Liver (tissue), 3 donors: Measurements from ENCODE around the gene NIPBL.

ENCODE experiments used
- FOXA2 ChIP-seq: IDR thresholded peaks from 2 replicates; pipeline ENCODE4 v1.6.1; 2016; ENCODE audit warnings: antibody characterized with exemption
- HNF4A ChIP-seq, 2 donors: conservative IDR thresholded peaks; 2 replicates each; pipeline ENCODE4 v1.6.1; 2016; ENCODE audit warnings: antibody characterized with exemption in 2 of 2, mild to moderate bottlenecking in 2 of 2
- RAD21 ChIP-seq, 2 donors: IDR thresholded peaks; 2 replicates each; pipeline ENCODE4 v1.6.1; 2016; ENCODE audit warnings: antibody characterized with exemption in 2 of 2, mild to moderate bottlenecking in 2 of 2
- RXRA ChIP-seq, 2 donors: IDR thresholded peaks; 2 replicates each; pipeline ENCODE4 v1.6.1; 2017 to 2018; ENCODE audit warnings: antibody characterized with exemption in 2 of 2, mild to moderate bottlenecking in 1 of 2
- TAF1 ChIP-seq: conservative IDR thresholded peaks from 2 replicates; pipeline ENCODE4 v1.6.1; 2016; ENCODE audit warnings: antibody characterized with exemption, mild to moderate bottlenecking
- YY1 ChIP-seq: IDR thresholded peaks from 2 replicates; pipeline ENCODE4 v1.6.1; 2016; ENCODE audit warnings: antibody characterized with exemption, mild to moderate bottlenecking
- TF ChIP-seq, protein P1 (sequence below): IDR thresholded peaks from 2 replicates; pipeline ENCODE4 v1.6.1; 2016; ENCODE audit warnings: antibody characterized with exemption, mild to moderate bottlenecking
- TF ChIP-seq, protein P2 (sequence below): IDR thresholded peaks from 2 replicates; pipeline ENCODE4 v1.6.1; 2016; ENCODE audit warnings: antibody characterized with exemption
- TF ChIP-seq, protein P3 (sequence below): fragments of 150-350 bp; IDR thresholded peaks from 2 replicates; pipeline ENCODE4 v1.5.1; 2017; ENCODE audit warnings: improper control_type of control experiment, low read depth, low read length; ENCODE audit not compliant: missing input control
- TF ChIP-seq, protein P4 (sequence below): IDR thresholded peaks from 2 replicates; pipeline ENCODE4 v1.6.1; 2016; ENCODE audit warnings: antibody characterized with exemption
- donor health status: healthy.
- donor health status: healthy.

DNA sequence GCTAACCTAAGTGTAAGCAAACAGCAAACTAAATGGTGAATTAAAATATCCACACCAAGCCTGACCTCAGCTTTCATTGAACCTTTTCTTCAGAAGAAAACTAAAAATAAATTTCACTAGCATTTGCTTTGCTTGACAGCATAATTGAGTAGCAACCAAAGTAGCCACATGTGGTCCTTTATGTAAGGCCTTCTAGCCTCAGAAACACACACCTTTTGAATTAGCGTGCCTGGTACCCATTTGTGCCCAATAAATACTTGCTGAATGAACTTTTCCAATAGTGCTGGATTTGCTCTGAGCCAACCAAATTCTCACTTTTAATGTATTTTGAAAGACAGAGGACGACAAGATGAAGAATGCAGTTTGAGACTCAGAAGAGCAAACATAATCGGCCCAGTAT, 2.1 kb upstream of the NIPBL start:
- TF ChIP-seq RAD21 (IDR thresholded peaks at IDR 0.05) = no peak
- no peak for TF ChIP-seq FOXA2
- TF ChIP-seq, protein P1, sequence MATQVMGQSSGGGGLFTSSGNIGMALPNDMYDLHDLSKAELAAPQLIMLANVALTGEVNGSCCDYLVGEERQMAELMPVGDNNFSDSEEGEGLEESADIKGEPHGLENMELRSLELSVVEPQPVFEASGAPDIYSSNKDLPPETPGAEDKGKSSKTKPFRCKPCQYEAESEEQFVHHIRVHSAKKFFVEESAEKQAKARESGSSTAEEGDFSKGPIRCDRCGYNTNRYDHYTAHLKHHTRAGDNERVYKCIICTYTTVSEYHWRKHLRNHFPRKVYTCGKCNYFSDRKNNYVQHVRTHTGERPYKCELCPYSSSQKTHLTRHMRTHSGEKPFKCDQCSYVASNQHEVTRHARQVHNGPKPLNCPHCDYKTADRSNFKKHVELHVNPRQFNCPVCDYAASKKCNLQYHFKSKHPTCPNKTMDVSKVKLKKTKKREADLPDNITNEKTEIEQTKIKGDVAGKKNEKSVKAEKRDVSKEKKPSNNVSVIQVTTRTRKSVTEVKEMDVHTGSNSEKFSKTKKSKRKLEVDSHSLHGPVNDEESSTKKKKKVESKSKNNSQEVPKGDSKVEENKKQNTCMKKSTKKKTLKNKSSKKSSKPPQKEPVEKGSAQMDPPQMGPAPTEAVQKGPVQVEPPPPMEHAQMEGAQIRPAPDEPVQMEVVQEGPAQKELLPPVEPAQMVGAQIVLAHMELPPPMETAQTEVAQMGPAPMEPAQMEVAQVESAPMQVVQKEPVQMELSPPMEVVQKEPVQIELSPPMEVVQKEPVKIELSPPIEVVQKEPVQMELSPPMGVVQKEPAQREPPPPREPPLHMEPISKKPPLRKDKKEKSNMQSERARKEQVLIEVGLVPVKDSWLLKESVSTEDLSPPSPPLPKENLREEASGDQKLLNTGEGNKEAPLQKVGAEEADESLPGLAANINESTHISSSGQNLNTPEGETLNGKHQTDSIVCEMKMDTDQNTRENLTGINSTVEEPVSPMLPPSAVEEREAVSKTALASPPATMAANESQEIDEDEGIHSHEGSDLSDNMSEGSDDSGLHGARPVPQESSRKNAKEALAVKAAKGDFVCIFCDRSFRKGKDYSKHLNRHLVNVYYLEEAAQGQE = no peak
- TF ChIP-seq, protein P2, sequence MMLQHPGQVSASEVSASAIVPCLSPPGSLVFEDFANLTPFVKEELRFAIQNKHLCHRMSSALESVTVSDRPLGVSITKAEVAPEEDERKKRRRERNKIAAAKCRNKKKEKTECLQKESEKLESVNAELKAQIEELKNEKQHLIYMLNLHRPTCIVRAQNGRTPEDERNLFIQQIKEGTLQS = no peak
- TF ChIP-seq, protein P3, sequence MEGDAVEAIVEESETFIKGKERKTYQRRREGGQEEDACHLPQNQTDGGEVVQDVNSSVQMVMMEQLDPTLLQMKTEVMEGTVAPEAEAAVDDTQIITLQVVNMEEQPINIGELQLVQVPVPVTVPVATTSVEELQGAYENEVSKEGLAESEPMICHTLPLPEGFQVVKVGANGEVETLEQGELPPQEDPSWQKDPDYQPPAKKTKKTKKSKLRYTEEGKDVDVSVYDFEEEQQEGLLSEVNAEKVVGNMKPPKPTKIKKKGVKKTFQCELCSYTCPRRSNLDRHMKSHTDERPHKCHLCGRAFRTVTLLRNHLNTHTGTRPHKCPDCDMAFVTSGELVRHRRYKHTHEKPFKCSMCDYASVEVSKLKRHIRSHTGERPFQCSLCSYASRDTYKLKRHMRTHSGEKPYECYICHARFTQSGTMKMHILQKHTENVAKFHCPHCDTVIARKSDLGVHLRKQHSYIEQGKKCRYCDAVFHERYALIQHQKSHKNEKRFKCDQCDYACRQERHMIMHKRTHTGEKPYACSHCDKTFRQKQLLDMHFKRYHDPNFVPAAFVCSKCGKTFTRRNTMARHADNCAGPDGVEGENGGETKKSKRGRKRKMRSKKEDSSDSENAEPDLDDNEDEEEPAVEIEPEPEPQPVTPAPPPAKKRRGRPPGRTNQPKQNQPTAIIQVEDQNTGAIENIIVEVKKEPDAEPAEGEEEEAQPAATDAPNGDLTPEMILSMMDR = no peak
- no peak for TF ChIP-seq RXRA (IDR thresholded peaks at IDR 0.05)
- TF ChIP-seq, protein P4, sequence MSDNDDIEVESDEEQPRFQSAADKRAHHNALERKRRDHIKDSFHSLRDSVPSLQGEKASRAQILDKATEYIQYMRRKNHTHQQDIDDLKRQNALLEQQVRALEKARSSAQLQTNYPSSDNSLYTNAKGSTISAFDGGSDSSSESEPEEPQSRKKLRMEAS = no peak
- TF ChIP-seq YY1 = no peak
- TF ChIP-seq TAF1 = no peak
- TF ChIP-seq HNF4A (conservative IDR thresholded peaks at IDR 0.05) = no peak
